DMS 273 (cell line): ENCODE data around the gene OBSCN.

Experiments
- DNase-seq: peaks from one replicate; lab custom pipeline; 2025; ENCODE audit not compliant: unreplicated experiment; lab: John Stamatoyannopoulos, UW

Gene OBSCN

DNA sequence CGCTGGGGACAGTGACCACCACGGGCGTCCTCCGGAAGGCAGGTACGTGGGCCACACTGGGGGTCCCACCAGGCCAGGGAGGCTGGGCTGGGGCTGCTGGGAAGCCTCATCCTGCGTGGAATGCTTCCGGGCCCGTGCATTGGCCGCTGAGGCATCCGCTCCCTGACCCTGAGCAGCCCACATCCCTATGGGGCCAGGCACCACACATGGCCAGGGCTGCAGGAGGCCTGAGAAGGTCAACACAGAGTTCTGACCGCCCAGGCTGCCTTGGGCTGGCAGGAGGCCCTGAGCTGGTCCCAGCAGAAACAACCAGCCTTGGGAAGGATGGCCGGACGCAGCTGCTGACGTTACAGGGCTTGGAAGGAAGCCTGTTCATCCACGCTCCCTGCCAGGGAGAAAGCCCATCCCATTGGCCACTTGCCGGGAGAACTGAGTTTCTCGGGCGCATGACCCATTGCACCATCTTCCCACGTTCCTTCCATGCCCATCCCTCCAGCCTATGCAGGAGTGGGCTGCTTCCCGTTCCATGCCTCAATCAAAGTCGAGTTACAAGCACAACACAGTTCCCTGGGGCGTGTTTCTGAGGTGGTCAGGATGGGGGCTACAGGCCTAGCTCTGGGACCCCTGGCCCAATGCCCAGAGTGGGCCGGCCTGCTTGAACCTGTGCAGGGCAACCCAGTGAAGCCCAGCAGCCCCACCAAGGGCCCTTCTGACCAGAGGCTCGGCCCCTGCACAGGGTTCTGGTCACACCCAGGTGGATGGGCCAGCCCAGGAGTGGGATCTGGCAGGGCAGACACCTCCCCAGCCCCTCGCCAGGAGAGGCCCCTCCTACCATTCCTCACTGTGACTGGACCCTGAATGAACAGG, 167.1 kb downstream of the OBSCN start:
- DNase-seq: peak; percentile 55

DNA sequence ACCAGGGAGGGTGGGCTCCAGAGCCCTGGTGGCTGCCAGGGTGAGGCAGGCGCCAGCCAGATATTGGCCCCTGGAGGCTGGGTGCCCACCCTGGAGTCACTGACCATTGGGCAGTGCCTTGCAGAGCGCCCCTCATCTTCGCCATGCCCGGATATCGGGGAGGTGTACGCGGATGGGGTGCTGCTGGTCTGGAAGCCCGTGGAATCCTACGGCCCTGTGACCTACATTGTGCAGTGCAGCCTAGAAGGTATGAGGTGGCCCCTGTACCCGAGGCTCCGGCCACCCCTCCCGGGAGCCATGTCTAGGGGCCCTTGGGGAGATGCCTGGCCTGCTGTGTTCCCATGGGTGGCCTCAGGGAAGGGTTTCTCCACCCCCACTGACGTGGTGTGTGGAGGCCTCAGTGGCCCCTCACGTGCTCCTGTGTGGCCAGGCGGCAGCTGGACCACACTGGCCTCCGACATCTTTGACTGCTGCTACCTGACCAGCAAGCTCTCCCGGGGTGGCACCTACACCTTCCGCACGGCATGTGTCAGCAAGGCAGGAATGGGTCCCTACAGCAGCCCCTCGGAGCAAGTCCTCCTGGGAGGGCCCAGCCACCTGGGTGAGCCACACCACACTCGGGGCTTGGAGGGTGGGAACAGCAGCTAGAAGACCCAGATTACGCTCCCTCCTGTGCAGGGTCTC, 167.9 kb downstream of the OBSCN start:
- no peak for DNase-seq

DNA sequence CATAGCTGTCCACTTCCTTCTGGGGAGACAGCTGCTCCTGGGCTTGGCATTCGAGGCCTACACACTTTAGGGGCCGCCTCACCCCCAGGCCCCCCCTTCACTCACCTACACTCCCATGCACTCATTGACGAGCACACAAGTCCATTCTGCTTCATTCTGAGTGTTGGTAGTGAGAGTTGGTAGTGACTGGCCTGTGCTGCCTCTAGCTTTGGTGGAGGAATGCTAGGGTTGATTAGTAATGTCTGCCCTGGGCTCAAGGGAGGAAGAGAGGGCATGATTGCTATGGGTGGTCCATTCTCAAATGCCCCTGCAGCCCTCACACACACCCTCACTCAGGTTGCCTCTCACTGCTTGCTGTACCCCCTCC, 168.4 kb downstream of the OBSCN start:
- DNase-seq: no peak

DNA sequence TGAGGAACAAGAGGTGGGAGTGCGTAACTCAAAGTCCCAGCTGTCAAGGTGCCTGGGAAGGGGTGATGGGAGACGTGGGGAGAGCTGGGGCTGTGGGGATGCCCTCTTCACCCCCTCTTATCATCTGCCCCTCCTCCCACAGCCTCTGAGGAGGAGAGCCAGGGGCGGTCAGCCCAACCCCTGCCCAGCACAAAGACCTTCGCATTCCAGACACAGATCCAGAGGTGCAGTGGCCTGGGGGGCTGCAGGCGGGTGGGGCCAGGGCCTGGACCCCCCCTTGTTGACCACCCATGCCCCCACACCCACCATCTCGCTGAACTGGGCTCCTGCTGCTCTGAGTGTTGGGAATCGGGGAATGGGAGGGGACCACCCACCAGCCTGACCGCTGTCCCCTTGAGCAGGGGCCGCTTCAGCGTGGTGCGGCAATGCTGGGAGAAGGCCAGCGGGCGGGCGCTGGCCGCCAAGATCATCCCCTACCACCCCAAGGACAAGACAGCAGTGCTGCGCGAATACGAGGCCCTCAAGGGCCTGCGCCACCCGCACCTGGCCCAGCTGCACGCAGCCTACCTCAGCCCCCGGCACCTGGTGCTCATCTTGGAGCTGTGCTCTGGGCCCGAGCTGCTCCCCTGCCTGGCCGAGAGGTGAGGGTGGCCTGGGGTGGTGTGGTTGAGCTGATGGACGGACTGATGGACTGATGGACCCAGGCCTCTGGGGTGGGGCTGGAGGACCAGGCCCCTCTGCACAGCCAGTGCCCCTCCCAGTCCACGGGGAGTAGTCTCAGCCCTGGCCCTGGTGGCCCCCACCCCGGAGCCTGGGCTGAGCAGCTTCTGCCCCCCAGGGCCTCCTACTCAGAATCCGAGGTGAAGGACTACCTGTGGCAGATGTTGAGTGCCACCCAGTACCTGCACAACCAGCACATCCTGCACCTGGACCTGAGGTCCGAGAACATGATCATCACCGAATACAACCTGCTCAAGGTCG, 169.1 kb downstream of the OBSCN start:
- DNase-seq: no peak

DNA sequence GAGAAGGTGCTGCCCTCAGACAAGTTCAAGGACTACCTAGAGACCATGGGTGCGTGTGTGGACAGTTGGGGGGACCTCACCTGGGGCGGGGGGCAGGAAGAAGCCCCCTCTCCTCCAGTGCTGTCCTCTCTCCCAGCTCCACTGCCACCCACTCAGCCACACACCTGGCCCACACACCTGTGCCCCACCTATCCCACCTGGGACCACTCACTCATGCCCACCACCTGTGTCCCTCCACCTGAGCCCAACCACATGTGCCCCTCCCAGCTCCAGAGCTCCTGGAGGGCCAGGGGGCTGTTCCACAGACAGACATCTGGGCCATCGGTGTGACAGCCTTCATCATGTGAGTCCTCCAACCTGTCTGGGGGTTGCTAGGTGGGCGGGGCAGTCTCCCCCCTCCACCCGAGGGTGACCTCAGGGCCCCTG, 169.8 kb downstream of the OBSCN start:
- DNase-seq: no peak

DNA sequence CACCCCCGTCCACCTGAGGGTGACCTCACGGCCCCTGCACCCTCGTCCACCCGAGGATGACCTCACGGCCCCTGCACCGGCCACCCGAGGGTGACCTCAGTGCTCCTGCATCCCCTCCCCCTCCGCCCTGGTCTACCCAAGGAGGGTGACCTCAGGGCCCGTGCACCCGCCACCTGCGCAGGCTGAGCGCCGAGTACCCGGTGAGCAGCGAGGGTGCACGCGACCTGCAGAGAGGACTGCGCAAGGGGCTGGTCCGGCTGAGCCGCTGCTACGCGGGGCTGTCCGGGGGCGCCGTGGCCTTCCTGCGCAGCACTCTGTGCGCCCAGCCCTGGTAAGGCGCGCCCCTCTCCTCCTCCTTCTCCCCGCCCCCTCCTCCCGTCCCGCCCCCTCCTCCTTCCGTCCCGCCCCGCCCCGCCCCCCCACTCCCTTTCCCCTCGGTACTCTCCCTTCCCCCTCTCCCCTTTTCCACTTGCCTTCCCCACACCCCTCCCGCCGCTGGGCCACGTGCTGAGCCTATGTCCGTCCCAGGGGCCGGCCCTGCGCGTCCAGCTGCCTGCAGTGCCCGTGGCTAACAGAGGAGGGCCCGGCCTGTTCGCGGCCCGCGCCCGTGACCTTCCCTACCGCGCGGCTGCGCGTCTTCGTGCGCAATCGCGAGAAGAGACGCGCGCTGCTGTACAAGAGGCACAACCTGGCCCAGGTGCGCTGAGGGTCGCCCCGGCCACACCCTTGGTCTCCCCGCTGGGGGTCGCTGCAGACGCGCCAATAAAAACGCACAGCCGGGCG, 170.4 kb downstream of the OBSCN start:
- peak; percentile 85 for DNase-seq

DNA sequence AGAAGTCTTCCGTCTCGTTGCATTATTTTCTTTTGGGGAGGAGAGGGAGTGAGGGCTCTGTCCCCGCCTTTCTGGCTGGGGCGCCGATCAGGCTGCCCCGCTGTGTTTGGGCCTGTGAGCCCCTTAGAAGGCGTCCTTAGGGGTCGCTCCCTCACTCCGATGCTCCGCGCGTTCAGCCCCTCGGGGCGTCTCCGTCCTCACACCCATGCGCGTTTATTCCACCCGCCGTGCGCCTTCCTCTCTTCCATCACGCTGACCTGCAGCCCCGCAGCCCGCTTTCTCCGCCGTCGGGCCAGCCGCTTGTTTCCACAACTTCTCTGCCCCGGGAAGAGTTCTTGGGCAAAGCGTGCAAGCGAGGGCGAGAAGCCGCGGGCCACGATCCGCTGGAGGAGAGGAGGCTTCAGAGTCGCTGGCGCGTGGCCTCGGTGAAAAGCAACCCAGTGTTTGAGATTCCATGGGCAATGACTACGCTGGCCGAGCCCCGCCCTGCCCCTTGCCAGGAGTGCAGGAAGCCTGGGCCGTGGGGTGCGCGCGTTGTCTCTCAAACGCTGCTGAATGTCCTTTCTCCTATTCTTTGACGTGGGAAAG, 171.1 kb downstream of the OBSCN start:
- DNase-seq: peak; percentile 42

DNA sequence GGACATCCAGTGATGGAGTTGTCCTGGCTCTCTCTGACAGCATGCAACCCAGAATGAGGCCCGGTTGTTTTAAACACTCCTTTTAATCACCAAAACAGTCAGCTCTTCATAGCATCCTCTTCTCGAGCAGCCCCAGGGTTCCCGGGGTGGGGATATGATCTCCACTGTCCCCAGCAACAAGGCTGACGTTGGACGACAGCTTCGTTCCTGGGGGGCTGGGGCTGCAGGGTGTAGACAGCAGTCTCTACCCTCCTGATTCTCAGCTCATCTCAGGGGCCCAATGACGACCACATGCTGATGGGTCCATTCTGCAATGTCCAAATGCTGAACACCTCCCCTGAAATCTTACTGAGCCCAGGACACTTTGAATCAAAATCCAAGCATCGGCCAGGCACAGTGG, 171.8 kb downstream of the OBSCN start:
- DNase-seq: no peak

DNA sequence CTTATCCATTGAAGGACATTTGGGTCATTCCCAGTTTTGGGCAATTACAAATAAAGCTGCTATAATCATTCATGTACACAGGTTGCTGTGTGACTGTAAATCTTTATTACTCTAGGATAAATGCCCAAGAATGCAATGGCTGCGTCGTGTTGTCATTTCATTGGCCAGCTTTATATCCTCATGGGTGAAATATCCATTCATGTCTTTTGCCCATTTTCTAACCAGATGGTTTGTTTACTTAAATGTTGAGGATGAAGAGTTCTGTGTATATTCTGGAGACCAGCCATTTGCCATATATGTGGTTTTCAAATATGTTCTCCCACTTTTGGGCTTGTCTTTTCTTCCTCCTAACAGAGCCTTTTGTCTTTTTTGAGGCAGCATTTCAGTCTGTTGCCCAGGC, 173.5 kb downstream of the OBSCN start:
- no peak for DNase-seq

DNA sequence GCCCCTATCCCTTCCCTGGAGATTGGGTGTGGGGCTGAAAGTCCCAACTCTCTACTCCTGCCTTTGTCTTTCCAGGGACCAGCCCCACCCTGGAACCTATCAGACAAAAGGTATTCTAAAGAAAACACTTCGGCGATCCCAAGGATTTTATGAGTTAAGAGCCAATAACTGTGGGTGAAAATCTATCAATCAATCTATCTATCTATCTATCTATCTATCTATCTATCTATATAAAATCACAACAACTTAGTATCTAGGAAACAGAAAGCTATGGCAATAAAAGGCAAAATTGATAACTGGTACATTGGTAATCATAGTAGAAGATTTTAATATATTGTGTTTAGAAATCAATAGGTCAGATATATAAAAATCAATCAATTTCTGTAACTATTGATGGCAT, 175.9 kb downstream of the OBSCN start:
- DNase-seq: no peak

DNA sequence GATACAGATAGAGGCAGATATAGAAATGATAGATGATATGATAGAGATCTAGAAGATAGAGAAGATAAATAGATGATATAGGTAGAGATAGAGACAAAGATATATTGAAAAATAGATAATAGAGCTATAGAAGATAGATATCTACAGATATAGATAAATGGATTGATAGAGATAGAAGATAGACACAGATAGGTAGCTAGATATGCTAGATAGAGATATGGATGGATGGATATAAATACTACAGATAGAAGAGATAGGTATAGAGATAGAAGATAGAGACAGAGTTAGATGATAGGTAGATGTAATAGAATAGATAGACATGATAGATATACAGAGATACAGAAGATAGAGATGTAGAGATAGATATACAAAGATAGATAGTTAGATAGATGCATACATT, 177.4 kb downstream of the OBSCN start:
- DNase-seq: no peak

DNA sequence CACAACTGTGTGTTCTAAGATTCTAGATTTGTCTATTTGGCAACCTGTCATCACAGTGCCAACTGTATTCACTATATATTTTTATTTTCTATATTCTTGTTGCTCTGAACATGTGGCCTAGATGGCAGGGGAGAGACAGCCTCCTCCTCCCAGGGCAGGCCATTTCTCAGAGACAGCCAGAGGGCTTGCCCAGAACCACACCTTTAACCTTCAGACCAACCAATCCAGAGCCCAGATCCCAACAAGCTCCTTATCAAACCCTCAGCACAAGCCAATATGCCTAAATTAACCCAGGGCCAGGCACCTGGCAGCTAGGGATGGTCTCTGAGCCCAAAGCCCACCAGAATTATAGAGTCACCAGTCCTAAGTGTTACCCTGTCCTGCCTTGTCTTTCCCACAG, 179.5 kb downstream of the OBSCN start:
- no peak for DNase-seq

DNA sequence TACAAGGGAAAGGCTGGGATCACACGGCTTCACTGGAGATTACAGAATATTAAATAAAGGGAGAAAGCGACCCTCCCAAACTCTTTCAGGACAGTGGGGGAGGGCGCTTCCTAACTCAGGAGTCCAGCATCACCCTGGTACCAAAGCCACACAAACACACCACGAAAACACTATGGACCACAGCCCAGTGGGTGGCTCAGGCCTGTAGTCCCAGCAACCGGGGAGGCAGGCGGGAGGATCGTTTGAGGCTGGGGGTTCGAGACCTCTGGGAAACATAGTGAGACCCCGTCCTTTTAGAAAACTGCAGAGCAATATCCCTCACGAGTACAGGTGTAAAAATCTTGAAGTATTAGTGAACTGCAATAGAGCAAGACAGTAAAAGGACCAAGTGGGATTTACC, 182.8 kb downstream of the OBSCN start:
- DNase-seq: no peak

DNA sequence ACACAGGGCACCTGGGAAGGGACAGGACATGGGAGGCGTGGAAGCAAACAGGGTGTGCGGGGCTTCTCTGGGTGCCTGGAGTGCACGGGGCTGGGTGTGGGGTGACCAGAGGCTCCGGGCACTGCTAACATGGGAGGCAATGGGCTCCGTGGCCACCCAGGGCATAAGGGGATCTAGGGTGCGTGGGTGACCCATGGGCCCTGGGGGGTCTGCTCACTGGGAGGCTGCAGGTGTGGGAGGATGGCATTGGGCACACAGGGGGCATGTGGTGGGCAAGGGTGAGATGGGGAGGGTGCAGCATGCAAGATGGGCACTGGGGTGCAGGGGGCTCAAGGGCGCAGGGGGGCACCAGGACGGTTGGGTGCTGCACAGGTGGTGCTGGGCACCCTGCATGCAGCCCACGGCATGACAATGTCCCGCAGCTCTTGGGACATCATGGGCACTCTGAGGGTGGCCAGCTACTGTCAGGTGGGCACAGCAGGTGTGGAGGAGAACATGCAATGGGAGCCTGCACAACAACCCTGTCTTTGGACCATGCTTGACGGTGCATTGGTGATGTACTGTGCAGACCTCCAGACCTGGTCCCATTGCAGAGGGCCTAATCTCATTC, 183.7 kb downstream of the OBSCN start:
- DNase-seq: peak; percentile 24

DNA sequence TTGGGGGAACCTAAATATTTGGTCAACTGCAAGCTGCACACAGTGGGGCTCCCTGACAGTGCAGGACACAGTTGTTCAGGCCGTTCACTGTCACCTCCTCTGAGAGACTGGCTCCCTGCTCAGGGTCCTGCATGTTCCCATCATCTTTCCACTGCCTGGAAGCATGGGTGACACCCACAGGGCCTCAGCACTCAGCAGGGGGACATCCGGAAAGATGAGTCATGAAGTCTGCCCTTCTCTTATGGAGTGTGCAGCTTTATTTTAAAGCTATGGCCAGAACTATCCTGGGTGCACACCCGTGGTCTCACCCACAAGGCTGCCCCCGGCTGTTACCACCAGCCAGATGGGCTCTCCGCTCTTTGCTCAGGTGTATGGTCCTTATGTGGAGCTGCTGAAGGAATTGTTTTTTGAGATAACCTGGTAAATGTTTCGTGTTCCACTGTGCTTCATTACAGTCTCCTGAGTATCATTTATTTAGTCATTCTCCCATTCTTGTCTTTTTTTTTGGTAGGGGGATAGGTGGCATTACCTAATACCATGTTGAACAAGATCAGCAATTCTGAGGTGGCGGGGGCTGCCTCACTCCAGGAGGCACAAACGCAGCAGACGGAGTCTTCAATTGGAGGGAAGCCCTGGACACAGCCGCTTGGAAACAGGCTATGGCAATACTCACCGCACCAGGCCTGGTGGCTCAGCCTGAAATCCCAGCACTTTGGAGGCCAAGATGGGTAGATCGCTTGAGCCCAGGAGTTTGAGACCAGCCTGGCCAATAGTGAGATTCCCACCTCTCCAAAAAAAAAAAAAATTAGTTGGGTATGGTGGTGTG, 184.5 kb downstream of the OBSCN start:
- DNase-seq: no peak

DNA sequence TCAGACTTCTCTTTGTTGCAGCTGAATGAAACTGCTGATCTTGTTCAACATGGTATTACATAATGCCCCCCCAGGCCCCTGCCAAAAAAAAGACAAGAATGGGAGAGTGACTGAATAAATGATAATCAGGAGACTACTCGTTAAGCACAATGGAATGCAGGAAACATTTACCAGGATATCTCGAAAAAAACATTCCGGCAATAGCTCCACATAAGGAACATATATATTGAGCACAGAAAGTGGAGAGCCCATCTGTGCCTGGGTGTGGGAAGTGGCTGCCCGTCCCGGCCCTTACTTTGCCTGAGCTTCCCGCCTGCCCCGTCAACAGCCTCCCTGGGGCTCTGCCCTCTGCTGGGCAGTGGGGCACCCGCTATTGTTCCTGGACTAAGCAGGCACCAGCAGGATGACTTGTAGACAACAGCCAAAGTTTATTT, 185.4 kb downstream of the OBSCN start:
- peak; percentile 77 for DNase-seq

DNA sequence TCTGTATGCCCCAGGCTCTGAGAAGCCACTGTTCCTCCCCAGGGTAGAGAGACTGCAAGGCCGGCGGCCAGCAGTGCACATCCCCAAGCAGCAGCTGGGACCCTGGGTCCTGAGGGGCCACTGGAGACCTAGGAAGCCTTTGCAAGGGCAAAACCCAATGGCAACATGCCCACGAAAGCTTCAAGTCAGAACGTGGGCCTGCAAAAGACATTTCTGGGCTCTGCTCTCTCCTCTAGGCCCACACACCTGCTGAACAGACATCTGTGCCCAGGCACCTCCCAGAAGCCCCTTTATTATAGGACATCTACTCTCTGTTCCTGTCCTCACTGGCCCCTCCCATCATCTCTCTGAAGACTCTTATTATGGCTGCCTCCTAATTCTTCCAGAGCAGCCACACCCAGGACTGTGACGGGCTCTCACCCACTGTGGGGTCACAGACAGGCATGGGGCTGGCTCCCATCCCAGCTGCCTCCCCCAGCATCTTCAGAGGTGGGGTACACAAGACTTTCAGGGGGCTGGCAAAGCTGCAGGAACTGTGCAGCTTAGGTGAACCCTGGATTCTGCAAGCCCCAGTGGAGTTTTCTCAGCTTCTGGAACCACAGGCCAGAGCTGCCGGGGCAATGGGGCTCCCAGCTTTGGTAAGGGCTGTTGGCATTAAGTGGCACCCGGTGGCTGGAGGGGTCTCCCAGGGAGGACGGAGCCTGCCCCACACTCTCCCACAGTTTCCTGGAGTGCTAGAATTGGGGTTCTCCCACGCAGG, 186.1 kb downstream of the OBSCN start:
- no peak for DNase-seq
